Measurements from ENCODE around the gene ZGLP1.

DNA sequence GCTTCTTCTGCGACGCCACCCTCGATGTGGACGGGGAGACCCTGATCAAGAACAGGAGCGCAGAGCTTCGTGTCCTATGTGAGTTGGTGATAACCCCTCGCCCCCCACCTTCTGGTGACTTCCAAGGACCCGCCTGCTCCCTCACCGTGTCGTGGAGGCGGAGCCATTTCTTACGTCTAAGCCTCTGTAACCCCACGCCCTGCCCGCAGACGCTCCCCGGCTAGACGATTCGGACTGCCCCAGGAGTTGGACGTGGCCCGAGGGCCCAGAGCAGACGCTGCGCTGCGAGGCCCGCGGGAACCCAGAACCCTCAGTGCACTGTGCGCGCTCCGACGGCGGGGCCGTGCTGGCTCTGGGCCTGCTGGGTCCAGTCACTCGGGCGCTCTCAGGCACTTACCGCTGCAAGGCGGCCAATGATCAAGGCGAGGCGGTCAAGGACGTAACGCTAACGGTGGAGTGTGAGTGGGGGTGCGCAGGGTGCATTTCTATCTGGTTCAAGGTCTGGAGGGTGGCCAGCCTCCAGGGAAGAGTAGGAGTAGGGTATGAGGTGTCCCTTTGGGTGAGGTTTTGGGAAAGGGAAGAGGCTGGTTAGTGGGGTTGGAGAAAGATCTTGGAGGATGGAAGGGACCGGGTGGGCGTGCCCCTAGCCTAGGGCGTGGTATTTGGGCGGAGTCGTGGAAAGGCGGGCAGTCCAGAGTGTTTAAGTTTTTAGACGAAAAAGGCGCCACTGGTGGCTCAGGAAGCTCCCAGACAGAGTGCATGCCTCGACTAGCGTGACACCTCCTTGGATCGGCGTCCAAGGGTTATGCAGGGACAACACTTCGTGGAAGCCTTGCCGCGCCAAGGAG is 16.6 kb downstream of the ZGLP1 start:
- TF ChIP-seq, protein P1, sequence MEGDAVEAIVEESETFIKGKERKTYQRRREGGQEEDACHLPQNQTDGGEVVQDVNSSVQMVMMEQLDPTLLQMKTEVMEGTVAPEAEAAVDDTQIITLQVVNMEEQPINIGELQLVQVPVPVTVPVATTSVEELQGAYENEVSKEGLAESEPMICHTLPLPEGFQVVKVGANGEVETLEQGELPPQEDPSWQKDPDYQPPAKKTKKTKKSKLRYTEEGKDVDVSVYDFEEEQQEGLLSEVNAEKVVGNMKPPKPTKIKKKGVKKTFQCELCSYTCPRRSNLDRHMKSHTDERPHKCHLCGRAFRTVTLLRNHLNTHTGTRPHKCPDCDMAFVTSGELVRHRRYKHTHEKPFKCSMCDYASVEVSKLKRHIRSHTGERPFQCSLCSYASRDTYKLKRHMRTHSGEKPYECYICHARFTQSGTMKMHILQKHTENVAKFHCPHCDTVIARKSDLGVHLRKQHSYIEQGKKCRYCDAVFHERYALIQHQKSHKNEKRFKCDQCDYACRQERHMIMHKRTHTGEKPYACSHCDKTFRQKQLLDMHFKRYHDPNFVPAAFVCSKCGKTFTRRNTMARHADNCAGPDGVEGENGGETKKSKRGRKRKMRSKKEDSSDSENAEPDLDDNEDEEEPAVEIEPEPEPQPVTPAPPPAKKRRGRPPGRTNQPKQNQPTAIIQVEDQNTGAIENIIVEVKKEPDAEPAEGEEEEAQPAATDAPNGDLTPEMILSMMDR (IDR thresholded peaks at IDR 0.05; ENCODE audit: low read length) = no peak
- TF ChIP-seq EZH2 (optimal IDR thresholded peaks at IDR 0.05; ENCODE audit: low read depth, low read length) = no peak
